ENCODE measurements around the gene SPINT2.

The SPINT2 gene, protein sequence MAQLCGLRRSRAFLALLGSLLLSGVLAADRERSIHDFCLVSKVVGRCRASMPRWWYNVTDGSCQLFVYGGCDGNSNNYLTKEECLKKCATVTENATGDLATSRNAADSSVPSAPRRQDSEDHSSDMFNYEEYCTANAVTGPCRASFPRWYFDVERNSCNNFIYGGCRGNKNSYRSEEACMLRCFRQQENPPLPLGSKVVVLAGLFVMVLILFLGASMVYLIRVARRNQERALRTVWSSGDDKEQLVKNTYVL

DNA sequence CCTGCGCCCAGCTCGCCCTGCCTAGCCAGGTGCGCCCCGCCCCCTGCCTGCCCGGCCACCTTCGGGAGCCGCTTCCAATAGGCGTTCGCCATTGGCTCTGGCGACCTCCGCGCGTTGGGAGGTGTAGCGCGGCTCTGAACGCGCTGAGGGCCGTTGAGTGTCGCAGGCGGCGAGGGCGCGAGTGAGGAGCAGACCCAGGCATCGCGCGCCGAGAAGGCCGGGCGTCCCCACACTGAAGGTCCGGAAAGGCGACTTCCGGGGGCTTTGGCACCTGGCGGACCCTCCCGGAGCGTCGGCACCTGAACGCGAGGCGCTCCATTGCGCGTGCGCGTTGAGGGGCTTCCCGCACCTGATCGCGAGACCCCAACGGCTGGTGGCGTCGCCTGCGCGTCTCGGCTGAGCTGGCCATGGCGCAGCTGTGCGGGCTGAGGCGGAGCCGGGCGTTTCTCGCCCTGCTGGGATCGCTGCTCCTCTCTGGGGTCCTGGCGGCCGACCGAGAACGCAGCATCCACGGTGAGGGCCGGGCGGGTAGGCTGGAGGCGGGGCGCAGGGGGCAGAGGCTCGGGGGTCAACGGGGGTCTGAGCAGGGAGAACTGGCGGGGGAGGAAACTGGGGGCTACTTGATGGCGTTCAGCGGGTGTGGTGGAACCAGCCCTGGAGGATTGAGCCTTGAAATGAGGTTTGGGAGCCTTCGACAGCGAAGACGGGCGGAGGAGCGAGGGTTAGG is at the start of gene SPINT2:
SPINT2 (plus strand) TSS at position 88 of the 727 bp plus-strand sequence; CDS start at position 408, 320 bp downstream.
- no peaks in the 10 kb centered on the region for H3K27me3 ChIP-seq (ENCODE audit: control insufficient read depth, insufficient read depth, low read length)
- H3K27ac ChIP-seq (ENCODE audit: low read depth, low read length), result peak within 1 kb of the TSS; percentile 95
- no peaks in the 10 kb centered on the region for H3K9me3 ChIP-seq (ENCODE audit: control insufficient read depth, insufficient read depth, low read length)
- H3K9ac ChIP-seq (ENCODE audit: low read depth, low read length), result peak within 1 kb of the TSS; percentile 92
- peak within 1 kb of the TSS; percentile 73 for H3K4me3 ChIP-seq (ENCODE audit: low read depth, low read length)
- peaks cover 31% of the 10 kb centered on the region for H3K4me1 ChIP-seq (ENCODE audit: control insufficient read depth, insufficient read depth, low read length)
- H3K36me3 ChIP-seq (ENCODE audit: control insufficient read depth, insufficient read depth, low read length), result no peaks in the 10 kb centered on the region

DNA sequence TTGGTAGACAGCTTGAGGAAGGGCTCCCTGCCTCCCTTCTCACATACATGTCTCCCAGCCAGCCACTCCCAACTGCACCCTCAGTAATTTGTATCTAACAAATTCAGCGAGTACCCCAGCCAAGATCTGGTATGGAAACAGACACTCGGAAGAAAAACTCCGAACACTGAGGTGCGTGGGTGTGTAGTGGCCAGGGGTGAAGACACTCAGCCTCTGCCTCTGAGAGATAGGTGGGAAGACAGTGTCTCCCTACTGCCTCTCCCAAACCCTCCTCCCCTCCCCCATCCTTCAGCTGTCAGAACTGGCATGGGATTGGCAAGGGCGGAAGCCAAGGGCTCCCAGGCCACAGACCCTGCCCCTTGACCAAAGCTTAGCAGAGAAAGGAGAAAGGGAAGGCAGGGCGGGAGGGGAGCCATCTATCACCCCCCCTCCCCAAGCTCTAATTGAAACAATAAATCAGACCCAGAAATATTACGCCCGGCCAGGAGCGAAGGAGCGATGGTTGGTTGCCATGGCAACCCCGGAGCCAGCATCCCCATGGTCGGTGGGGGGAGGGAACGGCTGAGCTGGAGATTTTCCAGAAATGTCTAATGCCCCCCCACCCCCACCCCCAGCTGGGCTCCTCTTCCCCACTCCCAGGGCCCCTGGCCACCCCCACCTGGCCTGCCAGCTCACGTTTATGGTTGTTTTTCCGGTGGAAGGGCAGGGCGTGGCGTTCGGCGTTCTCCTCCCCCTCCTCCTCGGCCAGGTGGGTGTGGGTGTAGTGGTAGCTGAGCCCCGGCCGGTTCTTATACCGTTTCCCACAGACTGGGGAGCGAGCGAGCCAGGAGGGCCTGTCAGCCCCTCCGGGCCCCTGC is 47.4 kb upstream of the SPINT2 start:
- Histone ChIP-seq H3K4me1 (ENCODE audit: control insufficient read depth, insufficient read depth, low read length) (peaks cover 3% of the 10 kb centered on the region; the same call in 1 of the 2 replicates), H3K27ac (ENCODE audit: low read depth, low read length) (no peak overlapping the region), H3K9me3 (ENCODE audit: control insufficient read depth, insufficient read depth, low read length) (no peaks in the 10 kb centered on the region), H3K9ac (ENCODE audit: low read depth, low read length) (no peak overlapping the region), H3K4me3 (ENCODE audit: low read depth, low read length) (no peak overlapping the region), H3K36me3 (ENCODE audit: control insufficient read depth, insufficient read depth, low read length) (peaks cover 18% of the 10 kb centered on the region; the same call in 1 of the 2 replicates), H3K27me3 (ENCODE audit: control insufficient read depth, insufficient read depth, low read length) (no peaks in the 10 kb centered on the region)

DNA sequence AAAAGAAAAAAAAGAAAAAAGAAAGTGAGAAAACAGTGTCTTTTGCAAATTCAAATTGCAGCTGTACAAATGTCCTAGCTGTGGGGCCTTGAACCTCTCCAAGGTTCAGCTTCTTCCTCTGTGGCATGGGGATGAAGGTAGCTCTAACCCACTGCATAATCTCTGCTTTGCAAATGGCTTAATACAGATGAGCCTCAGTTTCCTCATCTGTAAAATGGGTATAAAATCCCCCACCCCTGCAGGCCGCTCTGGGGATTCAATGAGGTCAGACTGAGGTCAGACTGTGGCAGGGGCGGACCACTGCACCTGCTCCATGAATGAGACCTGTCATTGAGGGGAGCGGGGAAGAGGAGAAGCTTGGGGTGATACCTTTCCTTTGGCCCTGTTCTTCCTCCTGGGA is 46.2 kb upstream of the SPINT2 start:
- H3K27ac ChIP-seq (ENCODE audit: low read depth, low read length), result no peak overlapping the region
- H3K27me3 ChIP-seq (ENCODE audit: control insufficient read depth, insufficient read depth, low read length), result no peaks in the 10 kb centered on the region
- H3K4me3 ChIP-seq (ENCODE audit: low read depth, low read length), result no peak overlapping the region
- H3K4me1 ChIP-seq (ENCODE audit: control insufficient read depth, insufficient read depth, low read length), result peaks cover 8% of the 10 kb centered on the region; the same call in 1 of the 2 replicates
- H3K9me3 ChIP-seq (ENCODE audit: control insufficient read depth, insufficient read depth, low read length), result no peaks in the 10 kb centered on the region
- peaks cover 18% of the 10 kb centered on the region; the same call in 1 of the 2 replicates for H3K36me3 ChIP-seq (ENCODE audit: control insufficient read depth, insufficient read depth, low read length)
- no peak overlapping the region for H3K9ac ChIP-seq (ENCODE audit: low read depth, low read length)

DNA sequence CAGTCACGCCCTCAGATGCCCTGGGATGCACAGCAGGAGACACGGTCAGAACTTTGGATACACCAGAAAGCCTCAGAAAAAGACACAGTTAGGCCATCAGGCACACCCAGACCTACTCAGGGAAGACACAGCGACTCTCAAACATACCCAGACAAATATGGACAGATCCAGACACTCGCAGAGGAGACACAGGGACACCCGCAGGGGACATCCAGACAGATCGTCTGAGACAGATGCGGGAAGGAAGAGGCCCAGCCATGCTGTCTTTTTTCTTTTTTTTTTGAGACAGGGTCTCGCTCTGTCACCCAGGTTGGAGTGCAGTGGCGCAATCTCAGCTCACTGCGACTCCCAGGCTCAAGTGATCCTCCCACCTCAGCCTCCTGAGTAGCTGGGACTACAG is 45.2 kb upstream of the SPINT2 start:
- H3K9me3 ChIP-seq (ENCODE audit: control insufficient read depth, insufficient read depth, low read length), result no peaks in the 10 kb centered on the region
- no peak overlapping the region for H3K9ac ChIP-seq (ENCODE audit: low read depth, low read length)
- 0 out of 2 replicates have a peak, but pooled peaks cover 9% of the 10 kb centered on the region for H3K4me1 ChIP-seq (ENCODE audit: control insufficient read depth, insufficient read depth, low read length)
- H3K36me3 ChIP-seq (ENCODE audit: control insufficient read depth, insufficient read depth, low read length), result peaks cover 18% of the 10 kb centered on the region; the same call in 1 of the 2 replicates
- no peaks in the 10 kb centered on the region for H3K27me3 ChIP-seq (ENCODE audit: control insufficient read depth, insufficient read depth, low read length)
- H3K27ac ChIP-seq (ENCODE audit: low read depth, low read length), result no peak overlapping the region
- H3K4me3 ChIP-seq (ENCODE audit: low read depth, low read length), result no peak overlapping the region

DNA sequence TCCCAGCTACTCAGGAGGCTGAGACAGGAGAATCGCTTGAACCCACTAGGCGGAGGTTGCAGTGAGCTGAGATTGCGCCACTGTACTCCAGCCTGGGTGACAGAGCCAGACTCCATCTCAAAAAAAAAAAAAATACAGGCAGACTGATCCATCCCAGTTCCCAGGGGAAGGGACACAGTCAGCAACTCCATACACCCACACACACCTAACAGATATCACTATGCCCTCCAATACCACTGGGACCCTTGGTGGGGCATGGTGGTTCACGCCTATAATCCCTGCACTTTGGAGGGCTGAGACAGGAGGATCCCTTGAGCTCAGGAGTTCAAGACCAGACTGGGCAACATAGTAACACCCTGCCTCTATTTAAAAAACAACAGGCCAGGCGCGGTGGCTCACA is 43.0 kb upstream of the SPINT2 start:
- Histone ChIP-seq H3K27ac (ENCODE audit: low read depth, low read length) (no peak overlapping the region), H3K9ac (ENCODE audit: low read depth, low read length) (no peak overlapping the region), H3K36me3 (ENCODE audit: control insufficient read depth, insufficient read depth, low read length) (peaks cover 18% of the 10 kb centered on the region; the same call in 1 of the 2 replicates), H3K4me3 (ENCODE audit: low read depth, low read length) (no peak overlapping the region), H3K9me3 (ENCODE audit: control insufficient read depth, insufficient read depth, low read length) (no peaks in the 10 kb centered on the region), H3K27me3 (ENCODE audit: control insufficient read depth, insufficient read depth, low read length) (peaks cover 1% of the 10 kb centered on the region; the same call in 1 of the 2 replicates), H3K4me1 (ENCODE audit: control insufficient read depth, insufficient read depth, low read length) (peaks cover 11% of the 10 kb centered on the region)

DNA sequence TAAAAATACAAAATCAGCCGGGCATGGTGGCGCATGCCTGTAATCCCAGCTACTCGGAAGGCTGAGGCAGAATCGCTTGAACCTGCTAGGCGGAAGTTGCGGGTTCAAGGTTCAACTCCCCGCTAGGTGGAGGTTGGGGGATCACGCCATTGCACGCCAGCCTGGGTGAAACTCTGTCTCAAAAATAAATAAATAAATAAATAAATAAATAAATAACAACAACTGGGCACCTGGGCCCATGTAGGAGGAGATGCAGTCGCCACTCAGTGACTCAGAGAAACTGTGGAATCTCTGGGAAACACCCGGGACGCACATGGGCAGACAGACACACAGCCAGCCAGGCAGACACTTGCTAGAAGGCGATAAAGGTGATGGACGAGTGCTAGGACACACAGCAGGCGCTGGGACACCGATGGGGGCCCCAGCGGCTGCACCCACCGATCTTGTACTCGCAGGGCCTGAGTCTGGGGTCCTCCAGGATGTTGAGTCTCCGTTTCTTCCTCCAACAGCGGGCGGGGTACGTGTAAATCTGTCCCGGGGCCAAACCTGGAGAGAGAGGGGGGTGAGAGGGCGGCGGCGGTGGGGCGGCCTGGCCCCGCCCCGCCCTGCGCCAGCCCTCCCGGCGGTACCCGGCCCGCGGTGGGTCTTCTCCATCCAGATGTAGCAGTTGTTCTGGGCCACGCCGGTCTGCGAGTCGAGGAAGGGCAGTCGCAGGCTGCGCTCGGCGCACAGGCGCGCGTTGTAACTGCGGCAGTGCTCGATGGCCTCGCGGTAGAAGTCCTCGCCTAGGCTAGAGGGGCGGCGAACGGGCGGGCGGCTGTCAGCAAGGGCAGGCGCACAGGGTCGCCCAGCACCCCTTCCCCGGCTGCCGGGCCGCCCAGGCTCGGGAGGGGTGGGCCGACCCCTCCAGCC is 42.2 kb upstream of the SPINT2 start:
- Histone ChIP-seq H3K27ac (ENCODE audit: low read depth, low read length) (no peak overlapping the region), H3K9me3 (ENCODE audit: control insufficient read depth, insufficient read depth, low read length) (no peaks in the 10 kb centered on the region), H3K27me3 (ENCODE audit: control insufficient read depth, insufficient read depth, low read length) (peaks cover 4% of the 10 kb centered on the region), H3K4me3 (ENCODE audit: low read depth, low read length) (no peak overlapping the region; the same call in 1 of the 2 replicates), H3K4me1 (ENCODE audit: control insufficient read depth, insufficient read depth, low read length) (peaks cover 16% of the 10 kb centered on the region), H3K36me3 (ENCODE audit: control insufficient read depth, insufficient read depth, low read length) (peaks cover 18% of the 10 kb centered on the region; the same call in 1 of the 2 replicates), H3K9ac (ENCODE audit: low read depth, low read length) (no peak overlapping the region)

DNA sequence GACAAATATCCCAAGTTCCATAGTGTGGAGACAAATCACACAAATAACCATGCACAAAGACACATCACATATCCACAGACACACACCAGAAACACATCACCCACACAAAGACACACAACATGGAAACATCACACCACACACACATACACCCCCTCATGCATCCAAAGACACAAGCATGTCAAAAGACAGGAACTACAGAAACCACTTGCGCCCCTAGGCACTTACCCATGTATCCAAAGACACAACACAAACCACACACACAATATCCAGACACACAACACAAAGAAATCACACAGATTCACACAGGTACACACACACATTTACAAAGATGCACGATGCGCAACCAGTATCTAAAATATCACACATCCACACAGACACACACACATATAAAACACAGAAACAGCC is 41.3 kb upstream of the SPINT2 start:
- Histone ChIP-seq H3K4me3 (ENCODE audit: low read depth, low read length) (peak overlapping the region; percentile 78), H3K27me3 (ENCODE audit: control insufficient read depth, insufficient read depth, low read length) (peaks cover 12% of the 10 kb centered on the region), H3K9me3 (ENCODE audit: control insufficient read depth, insufficient read depth, low read length) (no peaks in the 10 kb centered on the region), H3K27ac (ENCODE audit: low read depth, low read length) (no peak overlapping the region), H3K36me3 (ENCODE audit: control insufficient read depth, insufficient read depth, low read length) (peaks cover 18% of the 10 kb centered on the region; the same call in 1 of the 2 replicates), H3K4me1 (ENCODE audit: control insufficient read depth, insufficient read depth, low read length) (peaks cover 24% of the 10 kb centered on the region), H3K9ac (ENCODE audit: low read depth, low read length) (no peak overlapping the region)

DNA sequence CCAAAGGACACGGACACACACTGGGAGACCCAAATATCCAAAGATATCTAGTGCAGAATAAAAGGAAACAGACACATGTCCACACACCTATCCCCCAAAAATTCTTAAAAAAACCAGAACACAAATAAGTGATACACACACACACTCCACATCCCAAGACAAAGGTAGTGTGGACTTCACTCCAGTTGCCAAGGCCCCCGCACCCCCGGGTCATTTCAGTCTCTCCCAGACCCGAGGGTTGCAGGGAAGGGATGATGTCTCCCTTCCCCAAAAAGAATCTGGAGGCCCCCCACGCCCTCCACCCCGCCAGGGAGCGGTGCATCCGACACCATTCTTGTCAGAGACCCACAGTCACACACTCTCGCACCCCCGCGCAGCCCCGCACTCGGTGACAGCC is 40.8 kb upstream of the SPINT2 start:
- H3K4me3 ChIP-seq (ENCODE audit: low read depth, low read length), result peak overlapping the region; percentile 78
- H3K9ac ChIP-seq (ENCODE audit: low read depth, low read length), result no peak overlapping the region
- peaks cover 14% of the 10 kb centered on the region; the same call in 1 of the 2 replicates for H3K36me3 ChIP-seq (ENCODE audit: control insufficient read depth, insufficient read depth, low read length)
- no peaks in the 10 kb centered on the region for H3K9me3 ChIP-seq (ENCODE audit: control insufficient read depth, insufficient read depth, low read length)
- peaks cover 13% of the 10 kb centered on the region for H3K27me3 ChIP-seq (ENCODE audit: control insufficient read depth, insufficient read depth, low read length)
- H3K4me1 ChIP-seq (ENCODE audit: control insufficient read depth, insufficient read depth, low read length), result peaks cover 24% of the 10 kb centered on the region
- H3K27ac ChIP-seq (ENCODE audit: low read depth, low read length), result no peak overlapping the region

DNA sequence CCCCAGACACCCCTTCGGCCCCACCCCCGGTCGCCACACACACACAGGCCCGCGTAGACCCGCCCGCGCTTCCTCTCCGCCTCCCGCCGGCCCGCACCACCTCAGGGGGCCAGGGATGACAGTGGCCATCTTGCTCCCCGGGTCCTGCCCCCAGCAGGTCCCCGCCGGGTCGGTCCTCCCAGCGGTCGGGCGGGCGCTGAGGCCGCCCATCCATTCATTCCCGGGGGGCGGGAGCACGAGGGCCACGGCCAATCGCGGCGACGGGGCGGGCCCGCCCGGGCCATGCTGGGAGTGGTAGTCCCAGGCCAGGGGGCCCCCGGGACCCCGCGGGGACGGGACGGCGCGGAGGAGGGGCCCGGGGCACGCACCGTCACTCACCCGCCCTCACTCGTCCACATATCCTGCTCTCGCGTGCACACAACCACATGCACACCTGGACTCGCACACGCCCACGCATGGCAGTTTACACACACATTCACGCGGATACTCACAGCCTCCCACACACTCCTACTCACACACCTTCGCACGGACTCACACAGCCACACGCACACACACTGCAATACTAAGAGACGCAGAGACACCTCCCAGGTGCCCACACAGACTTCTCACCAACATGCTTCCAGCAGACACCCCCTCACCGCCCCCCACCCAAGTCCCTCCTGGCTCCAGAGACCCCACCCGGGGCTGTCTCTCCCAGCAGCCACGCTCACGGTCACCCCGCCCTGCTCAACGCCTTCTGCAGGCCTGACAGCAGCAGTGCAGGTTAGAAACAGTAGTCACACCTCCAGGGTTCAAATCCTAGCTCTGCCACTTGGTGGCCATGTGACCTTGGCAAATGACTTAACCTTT is 40.1 kb upstream of the SPINT2 start, which contains the start of gene DPF1:
DPF1 (minus strand) TSS at position 209 of the 849 bp plus-strand sequence; CDS start at position 129, 80 bp downstream.
- Histone ChIP-seq H3K36me3 (ENCODE audit: control insufficient read depth, insufficient read depth, low read length) (peaks cover 8% of the 10 kb centered on the region; the same call in 1 of the 2 replicates), H3K4me3 (ENCODE audit: low read depth, low read length) (peak within 1 kb of the TSS; percentile 78), H3K9me3 (ENCODE audit: control insufficient read depth, insufficient read depth, low read length) (no peaks in the 10 kb centered on the region), H3K4me1 (ENCODE audit: control insufficient read depth, insufficient read depth, low read length) (peaks cover 24% of the 10 kb centered on the region), H3K27ac (ENCODE audit: low read depth, low read length) (no peak within 1 kb of the TSS), H3K27me3 (ENCODE audit: control insufficient read depth, insufficient read depth, low read length) (peaks cover 17% of the 10 kb centered on the region), H3K9ac (ENCODE audit: low read depth, low read length) (0 out of 2 replicates have a peak within 1 kb of the TSS, but pooled peaks have one; percentile 41)

Measured in HUES48 (cell line).